ENCODE data around the gene SLC6A17.

GRCh38 chr1:110112656-110113055, 37.6 kb upstream of the SLC6A17 start:
- no peak for TF ChIP-seq POLR2AphosphoS5 (IDR thresholded peaks at IDR 0.05)
- TF ChIP-seq, protein P1, sequence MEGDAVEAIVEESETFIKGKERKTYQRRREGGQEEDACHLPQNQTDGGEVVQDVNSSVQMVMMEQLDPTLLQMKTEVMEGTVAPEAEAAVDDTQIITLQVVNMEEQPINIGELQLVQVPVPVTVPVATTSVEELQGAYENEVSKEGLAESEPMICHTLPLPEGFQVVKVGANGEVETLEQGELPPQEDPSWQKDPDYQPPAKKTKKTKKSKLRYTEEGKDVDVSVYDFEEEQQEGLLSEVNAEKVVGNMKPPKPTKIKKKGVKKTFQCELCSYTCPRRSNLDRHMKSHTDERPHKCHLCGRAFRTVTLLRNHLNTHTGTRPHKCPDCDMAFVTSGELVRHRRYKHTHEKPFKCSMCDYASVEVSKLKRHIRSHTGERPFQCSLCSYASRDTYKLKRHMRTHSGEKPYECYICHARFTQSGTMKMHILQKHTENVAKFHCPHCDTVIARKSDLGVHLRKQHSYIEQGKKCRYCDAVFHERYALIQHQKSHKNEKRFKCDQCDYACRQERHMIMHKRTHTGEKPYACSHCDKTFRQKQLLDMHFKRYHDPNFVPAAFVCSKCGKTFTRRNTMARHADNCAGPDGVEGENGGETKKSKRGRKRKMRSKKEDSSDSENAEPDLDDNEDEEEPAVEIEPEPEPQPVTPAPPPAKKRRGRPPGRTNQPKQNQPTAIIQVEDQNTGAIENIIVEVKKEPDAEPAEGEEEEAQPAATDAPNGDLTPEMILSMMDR (IDR thresholded peaks at IDR 0.05), result no peak
- TF ChIP-seq EP300 (IDR thresholded peaks at IDR 0.05), result no peak

Measured in esophagus muscularis mucosa (tissue), 4 donors.